GM12872 (cell line): Measurements from ENCODE around the gene ADO.

ENCODE experiments used
- CTCF ChIP-seq: IDR thresholded peaks from 3 replicates; pipeline ENCODE4 v1.5.1; 2011; ENCODE audit warnings: low read depth, mild to moderate bottlenecking, low read length, moderate library complexity; ENCODE audit not compliant: insufficient read depth

Gene ADO

GRCh38 chr10:62804356-62805230 lies at the start of gene ADO:
TSS of gene ADO (plus strand) at chr10:62804720. CDS start at chr10:62805060, 340 bp downstream.
- no peak for TF ChIP-seq CTCF

GRCh38 chr10:62754963-62755362 lies 49.6 kb upstream of the ADO start:
- no peak for TF ChIP-seq CTCF

DNA sequence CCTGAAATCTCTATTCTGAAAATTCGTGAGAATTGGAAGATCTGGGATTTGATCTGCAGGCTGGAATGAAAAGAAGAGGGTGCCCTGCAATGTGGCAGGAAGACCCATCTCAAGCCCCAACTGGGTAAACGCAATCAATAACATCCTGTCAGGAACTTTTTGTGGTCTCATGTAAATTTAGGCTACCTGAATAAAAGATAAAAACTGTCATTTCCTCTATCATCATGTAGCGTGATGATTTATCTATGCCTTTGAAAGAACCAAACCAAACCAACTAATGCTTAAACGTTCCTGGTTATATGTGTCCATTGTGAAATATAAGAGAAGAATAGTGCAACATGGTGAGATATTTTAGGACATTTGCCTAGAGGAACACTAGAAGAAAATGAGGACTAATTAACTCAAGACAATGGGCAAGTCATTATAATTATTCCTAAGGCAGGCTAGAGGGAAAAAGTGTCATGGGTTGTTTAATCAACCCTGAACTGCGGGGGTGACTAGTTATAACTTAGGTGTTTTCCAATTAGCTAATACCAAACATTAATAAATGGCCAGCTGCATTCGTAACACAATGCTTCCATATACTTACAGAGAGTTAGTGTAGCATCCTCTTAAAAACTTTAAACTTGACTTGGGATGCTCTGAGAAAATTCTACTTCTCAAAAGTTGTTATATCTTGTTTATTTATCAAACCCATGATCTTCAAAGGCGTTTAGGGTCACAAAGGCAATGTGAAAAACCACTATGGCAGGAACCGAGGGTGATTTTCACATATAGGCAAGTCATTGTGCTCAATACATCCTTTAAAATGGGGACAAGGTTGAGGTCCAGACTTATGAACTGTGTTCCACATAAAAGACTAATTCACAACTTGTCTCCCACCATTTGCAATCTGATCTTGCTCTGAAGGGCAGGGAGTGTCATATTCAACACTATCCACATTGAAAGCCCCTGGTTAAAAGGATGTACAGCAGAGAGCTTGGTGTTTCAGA lies 48.6 kb upstream of the ADO start:
- no peak for TF ChIP-seq CTCF

DNA sequence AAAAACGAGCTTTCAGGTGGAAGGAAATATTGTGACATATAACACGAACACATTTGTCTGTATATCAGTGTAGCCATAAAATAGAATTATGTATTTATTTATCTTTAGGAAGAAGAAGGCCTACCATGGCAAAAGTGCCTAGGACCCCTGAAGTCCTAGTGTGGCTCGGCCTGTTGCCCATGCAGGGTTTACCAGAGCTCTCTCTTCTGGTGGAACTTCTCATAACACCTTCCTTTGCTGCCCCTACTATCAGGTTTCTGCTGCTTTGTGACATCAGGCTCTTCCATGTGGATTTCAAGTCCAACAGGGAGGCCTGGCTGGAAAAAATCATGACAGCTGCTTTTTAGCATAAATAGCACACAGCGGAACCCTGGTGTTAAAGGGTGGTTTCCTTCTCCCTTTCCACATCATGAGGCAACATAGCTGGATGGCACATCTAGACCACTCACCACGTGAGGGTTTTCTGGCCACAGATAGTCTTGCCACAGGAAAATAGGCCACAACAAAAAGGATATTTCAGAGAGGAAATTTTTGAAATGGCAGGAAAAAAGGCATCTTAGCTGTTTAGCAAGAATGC lies 44.8 kb upstream of the ADO start:
- TF ChIP-seq CTCF: no peak

GRCh38 chr10:62760401-62760800 lies 44.1 kb upstream of the ADO start:
- no peak for TF ChIP-seq CTCF

GRCh38 chr10:62761115-62761514 lies 43.4 kb upstream of the ADO start:
- TF ChIP-seq CTCF: no peak

GRCh38 chr10:62763155-62763554 lies 41.4 kb upstream of the ADO start:
- TF ChIP-seq CTCF: no peak
